ENCODE measurements around the gene ARSG.

DNA sequence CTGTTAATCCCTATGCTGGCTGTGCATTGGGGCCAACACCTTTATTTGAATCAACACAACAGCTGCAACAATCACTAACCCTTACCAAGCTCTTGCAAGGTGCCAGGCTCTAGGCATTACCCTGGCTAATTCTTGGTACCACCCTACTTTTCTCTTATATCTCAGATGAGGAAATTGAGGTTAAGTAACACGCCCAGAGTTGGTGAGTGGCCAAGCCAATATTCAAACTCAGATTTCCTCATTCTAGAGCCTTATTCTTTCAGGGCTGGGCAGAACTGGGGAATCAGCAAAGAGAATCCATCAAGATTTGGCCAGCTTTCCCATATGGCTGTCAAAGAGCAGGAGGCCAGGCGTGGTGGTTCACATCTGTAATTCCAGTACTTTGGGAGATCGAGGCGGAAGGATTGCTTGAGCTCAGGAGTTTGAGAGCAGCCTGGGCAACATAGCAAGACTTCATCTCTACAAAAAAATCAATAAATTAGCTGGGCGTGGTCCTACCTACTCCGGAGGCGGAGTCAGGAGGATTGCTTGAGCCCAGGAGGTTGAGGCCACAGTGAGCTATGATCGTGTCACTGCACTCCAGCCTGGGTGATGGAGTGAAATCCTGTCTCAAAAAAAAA, 23.7 kb downstream of the ARSG start:
- TF ChIP-seq, protein P1, sequence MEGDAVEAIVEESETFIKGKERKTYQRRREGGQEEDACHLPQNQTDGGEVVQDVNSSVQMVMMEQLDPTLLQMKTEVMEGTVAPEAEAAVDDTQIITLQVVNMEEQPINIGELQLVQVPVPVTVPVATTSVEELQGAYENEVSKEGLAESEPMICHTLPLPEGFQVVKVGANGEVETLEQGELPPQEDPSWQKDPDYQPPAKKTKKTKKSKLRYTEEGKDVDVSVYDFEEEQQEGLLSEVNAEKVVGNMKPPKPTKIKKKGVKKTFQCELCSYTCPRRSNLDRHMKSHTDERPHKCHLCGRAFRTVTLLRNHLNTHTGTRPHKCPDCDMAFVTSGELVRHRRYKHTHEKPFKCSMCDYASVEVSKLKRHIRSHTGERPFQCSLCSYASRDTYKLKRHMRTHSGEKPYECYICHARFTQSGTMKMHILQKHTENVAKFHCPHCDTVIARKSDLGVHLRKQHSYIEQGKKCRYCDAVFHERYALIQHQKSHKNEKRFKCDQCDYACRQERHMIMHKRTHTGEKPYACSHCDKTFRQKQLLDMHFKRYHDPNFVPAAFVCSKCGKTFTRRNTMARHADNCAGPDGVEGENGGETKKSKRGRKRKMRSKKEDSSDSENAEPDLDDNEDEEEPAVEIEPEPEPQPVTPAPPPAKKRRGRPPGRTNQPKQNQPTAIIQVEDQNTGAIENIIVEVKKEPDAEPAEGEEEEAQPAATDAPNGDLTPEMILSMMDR (IDR thresholded peaks at IDR 0.05; ENCODE audit: low read depth, low read length, missing input control) = no peak
- TF ChIP-seq, protein P2, sequence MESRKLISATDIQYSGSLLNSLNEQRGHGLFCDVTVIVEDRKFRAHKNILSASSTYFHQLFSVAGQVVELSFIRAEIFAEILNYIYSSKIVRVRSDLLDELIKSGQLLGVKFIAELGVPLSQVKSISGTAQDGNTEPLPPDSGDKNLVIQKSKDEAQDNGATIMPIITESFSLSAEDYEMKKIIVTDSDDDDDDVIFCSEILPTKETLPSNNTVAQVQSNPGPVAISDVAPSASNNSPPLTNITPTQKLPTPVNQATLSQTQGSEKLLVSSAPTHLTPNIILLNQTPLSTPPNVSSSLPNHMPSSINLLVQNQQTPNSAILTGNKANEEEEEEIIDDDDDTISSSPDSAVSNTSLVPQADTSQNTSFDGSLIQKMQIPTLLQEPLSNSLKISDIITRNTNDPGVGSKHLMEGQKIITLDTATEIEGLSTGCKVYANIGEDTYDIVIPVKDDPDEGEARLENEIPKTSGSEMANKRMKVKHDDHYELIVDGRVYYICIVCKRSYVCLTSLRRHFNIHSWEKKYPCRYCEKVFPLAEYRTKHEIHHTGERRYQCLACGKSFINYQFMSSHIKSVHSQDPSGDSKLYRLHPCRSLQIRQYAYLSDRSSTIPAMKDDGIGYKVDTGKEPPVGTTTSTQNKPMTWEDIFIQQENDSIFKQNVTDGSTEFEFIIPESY (IDR thresholded peaks at IDR 0.05) = no peak
- TF ChIP-seq, protein P3, sequence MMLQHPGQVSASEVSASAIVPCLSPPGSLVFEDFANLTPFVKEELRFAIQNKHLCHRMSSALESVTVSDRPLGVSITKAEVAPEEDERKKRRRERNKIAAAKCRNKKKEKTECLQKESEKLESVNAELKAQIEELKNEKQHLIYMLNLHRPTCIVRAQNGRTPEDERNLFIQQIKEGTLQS (IDR thresholded peaks at IDR 0.05) = no peak
- no peak for TF ChIP-seq YY1 (IDR thresholded peaks at IDR 0.05)
- no peak for TF ChIP-seq NR2F2 (IDR thresholded peaks at IDR 0.05)
